Measurements from ENCODE around the gene FBF1.

Gene FBF1

GRCh38 chr17:75899353-75899752, 41.5 kb downstream of the FBF1 start:
- Histone ChIP-seq H3K4me3 (replicated peaks; ENCODE audit: insufficient read depth, low read length) (no peak overlapping the region), H3K27ac (replicated peaks) (no peak overlapping the region), H3K27me3 (ENCODE audit: insufficient read depth, poor library complexity, severe bottlenecking) (no peaks in the 10 kb centered on the region)
- TF ChIP-seq CTCF (IDR thresholded peaks at IDR 0.05; ENCODE audit: insufficient read depth, low read length), result no peak
- TF ChIP-seq SPI1 (IDR thresholded peaks at IDR 0.05; ENCODE audit: borderline replicate concordance, low read depth), result no peak
- TF ChIP-seq REST (IDR thresholded peaks at IDR 0.05; ENCODE audit: insufficient replicate concordance, low read depth), result no peak
- no peak for TF ChIP-seq POLR2AphosphoS5 (IDR thresholded peaks at IDR 0.05; ENCODE audit: low read depth)
- no peak for TF ChIP-seq GABPA (IDR thresholded peaks at IDR 0.05; ENCODE audit: low read depth)
- DNase-seq (ENCODE audit: low read depth in 1 of 2, low spot score in 1 of 2), result no peak

- no peak overlapping the region for H3K27ac ChIP-seq (replicated peaks)
These were observed 42.1 kb downstream of the FBF1 start for GRCh38 chr17:75898791-75899190.

GRCh38 chr17:75898065-75898464, 42.8 kb downstream of the FBF1 start:
- TF ChIP-seq GABPA (IDR thresholded peaks at IDR 0.05; ENCODE audit: low read depth) (no peak), POLR2AphosphoS5 (IDR thresholded peaks at IDR 0.05; ENCODE audit: low read depth) (no peak), REST (IDR thresholded peaks at IDR 0.05; ENCODE audit: insufficient replicate concordance, low read depth) (no peak), SPI1 (IDR thresholded peaks at IDR 0.05; ENCODE audit: borderline replicate concordance, low read depth) (no peak), CTCF (IDR thresholded peaks at IDR 0.05; ENCODE audit: insufficient read depth, low read length) (no peak)
- Histone ChIP-seq H3K4me3 (replicated peaks; ENCODE audit: insufficient read depth, low read length) (no peak overlapping the region), H3K27ac (replicated peaks) (no peak overlapping the region)

More at GRCh38 chr17:75898791-75899190, 42.1 kb downstream of the FBF1 start:
- TF ChIP-seq POLR2AphosphoS5 (IDR thresholded peaks at IDR 0.05; ENCODE audit: low read depth) (no peak), CTCF (IDR thresholded peaks at IDR 0.05; ENCODE audit: insufficient read depth, low read length) (no peak), REST (IDR thresholded peaks at IDR 0.05; ENCODE audit: insufficient replicate concordance, low read depth) (no peak), GABPA (IDR thresholded peaks at IDR 0.05; ENCODE audit: low read depth) (no peak), SPI1 (IDR thresholded peaks at IDR 0.05; ENCODE audit: borderline replicate concordance, low read depth) (no peak)
- DNase-seq (ENCODE audit: low read depth in 1 of 2, low spot score in 1 of 2), result no peak
- no peak overlapping the region for H3K4me3 ChIP-seq (replicated peaks; ENCODE audit: insufficient read depth, low read length)
- no peaks in the 10 kb centered on the region for H3K27me3 ChIP-seq (ENCODE audit: insufficient read depth, poor library complexity, severe bottlenecking)

More at GRCh38 chr17:75898065-75898464, 42.8 kb downstream of the FBF1 start:
- DNase-seq (ENCODE audit: low read depth in 1 of 2, low spot score in 1 of 2), result no peak
- no peaks in the 10 kb centered on the region for H3K27me3 ChIP-seq (ENCODE audit: insufficient read depth, poor library complexity, severe bottlenecking)
